Type B pancreatic cell (in vitro differentiated cells): ENCODE data around the gene PLAAT4. TPM values are rescaled to one million over a fixed set of nuclear protein-coding genes. Genes with fewer than 3 reads are reported as not detected.
"Not testable (repeated sequence)": the region's sequence is repeated elsewhere in the genome, so short reads cannot be mapped to it uniquely, and the experiment has no call there.

Experiments used
- DNase-seq: peaks from one replicate; pipeline ENCODE4 v3.0.0; 2021; ENCODE audit warnings: mixed read lengths; ENCODE audit not compliant: unreplicated experiment; ENCODE audit errors: extremely low spot score
- H3K27ac Mint-ChIP-seq: 2 replicates; pipeline ENCODE4 v1.8.0; 2021; ENCODE audit warnings: mild to moderate bottlenecking, mixed read lengths
- H3K27me3 Mint-ChIP-seq: 2 replicates; pipeline ENCODE4 v1.8.0; 2021; ENCODE audit warnings: mixed read lengths
- H3K36me3 Mint-ChIP-seq: 2 replicates; pipeline ENCODE4 v1.8.0; 2021; ENCODE audit warnings: mixed read lengths
- H3K4me1 Mint-ChIP-seq: one replicate; pipeline ENCODE4 v1.8.0; 2021; ENCODE audit warnings: mixed read lengths; ENCODE audit not compliant: unreplicated experiment
- H3K4me3 Mint-ChIP-seq: 2 replicates; pipeline ENCODE4 v1.8.0; 2021; ENCODE audit warnings: mild to moderate bottlenecking, mixed read lengths
- H3K9me3 Mint-ChIP-seq: 2 replicates; pipeline ENCODE4 v1.8.0; 2021; ENCODE audit warnings: mixed read lengths
- CTCF ChIP-seq: fragments of 200-600 bp; sonication (generic); conservative IDR thresholded peaks from 2 replicates; pipeline ENCODE4 v1.5.0; 2021; ENCODE audit warnings: antibody characterized with exemption, mild to moderate bottlenecking
- total RNA-seq: library from RNA; stranded (reverse); gene quantifications from 2 replicates; pipeline ENCODE4 v1.2.1, GENCODE V29; 2021; ENCODE audit warnings: low replicate concordance

Gene PLAAT4
- total RNA-seq, 1 donor from 2014 or later: 131 TPM

GRCh38 chr11:63530021-63530420, 6.6 kb upstream of the PLAAT4 start:
- H3K27ac Mint-ChIP-seq: peak overlapping the region; percentile 98
- DNase-seq: no peak
- peaks cover 45% of the 10 kb centered on the region for H3K4me1 Mint-ChIP-seq
- no peak for TF ChIP-seq CTCF
- H3K9me3 Mint-ChIP-seq: peaks cover 6% of the 10 kb centered on the region
- H3K4me3 Mint-ChIP-seq: peak overlapping the region; percentile 76
- H3K36me3 Mint-ChIP-seq: no peaks in the 10 kb centered on the region
- no peaks in the 10 kb centered on the region for H3K27me3 Mint-ChIP-seq

- peaks cover 45% of the 10 kb centered on the region for H3K4me1 Mint-ChIP-seq
- not testable (repeated sequence) for DNase-seq, H3K36me3 Mint-ChIP-seq, H3K9me3 Mint-ChIP-seq, H3K27me3 Mint-ChIP-seq
- H3K4me3 Mint-ChIP-seq: peak overlapping the region; percentile 74
- H3K27ac Mint-ChIP-seq: peak overlapping the region; percentile 96
Measured at GRCh38 chr11:63531074-63531792, 5.4 kb upstream of the PLAAT4 start.

- Mint-ChIP-seq H3K27me3 (no peaks in the 10 kb centered on the region), H3K9me3 (peaks cover 6% of the 10 kb centered on the region), H3K4me1 (peaks cover 52% of the 10 kb centered on the region), H3K4me3 (peak overlapping the region; percentile 37), H3K36me3 (no peaks in the 10 kb centered on the region), H3K27ac (peak overlapping the region; percentile 96)
- no peak for DNase-seq
- no peak for TF ChIP-seq CTCF
Measured at GRCh38 chr11:63532117-63532516, 4.5 kb upstream of the PLAAT4 start.

GRCh38 chr11:63532799-63533475, 3.7 kb upstream of the PLAAT4 start:
- Mint-ChIP-seq H3K27me3 (no peaks in the 10 kb centered on the region), H3K4me1 (peaks cover 52% of the 10 kb centered on the region)

GRCh38 chr11:63534076-63534475, 2.5 kb upstream of the PLAAT4 start:
- Mint-ChIP-seq H3K27me3 (no peaks in the 10 kb centered on the region), H3K4me3 (peak overlapping the region; percentile 43), H3K27ac (peak overlapping the region; percentile 84), H3K36me3 (no peaks in the 10 kb centered on the region), H3K9me3 (peaks cover 6% of the 10 kb centered on the region), H3K4me1 (peaks cover 45% of the 10 kb centered on the region)
- no peak for TF ChIP-seq CTCF
- DNase-seq: no peak

More at GRCh38 chr11:63532799-63533475, 3.7 kb upstream of the PLAAT4 start:
- DNase-seq: no peak
- no peak for TF ChIP-seq CTCF
- Mint-ChIP-seq H3K36me3 (no peaks in the 10 kb centered on the region), H3K9me3 (peaks cover 6% of the 10 kb centered on the region), H3K4me3 (peak overlapping the region; percentile 43), H3K27ac (peak overlapping the region; percentile 84)

- no peak for DNase-seq
- Mint-ChIP-seq H3K4me3 (no peak overlapping the region), H3K4me1 (peaks cover 40% of the 10 kb centered on the region), H3K27ac (no peak overlapping the region), H3K27me3 (no peaks in the 10 kb centered on the region), H3K9me3 (peaks cover 6% of the 10 kb centered on the region), H3K36me3 (no peaks in the 10 kb centered on the region)
- no peak for TF ChIP-seq CTCF
Measured at GRCh38 chr11:63534895-63535461, 1.6 kb upstream of the PLAAT4 start.
